ENCODE measurements around the gene LPXN.
A peak's percentile ranks its signal among the peaks of the same experiment; 100 is the strongest.

The LPXN gene

GRCh38 chr11:58527429-58527828 is 48.2 kb downstream of the LPXN start:
- in situ Hi-C loops (cut with MboI; ENCODE audit: low pct_unique_long_range_greater_than_20kb, low sequenced_read_pairs): no loop called here
- DNase-seq: no peak

- DNase-seq: peak; percentile 21
- in situ Hi-C loops (cut with MboI; ENCODE audit: low pct_unique_long_range_greater_than_20kb, low sequenced_read_pairs): no loop called here
These were observed 48.9 kb downstream of the LPXN start for GRCh38 chr11:58526721-58527120.

- in situ Hi-C loops (cut with MboI; ENCODE audit: low pct_unique_long_range_greater_than_20kb, low sequenced_read_pairs): no loop called here
- DNase-seq: peak; percentile 90
These were observed 50.5 kb downstream of the LPXN start for GRCh38 chr11:58525037-58525614.

- in situ Hi-C loops (cut with MboI; ENCODE audit: low pct_unique_long_range_greater_than_20kb, low sequenced_read_pairs): loop anchor here (25.0 kb wide), 1 partner anchor 1187 kb away; the partner anchor contains the start of genes P2RX3 and SSRP1
- peak; percentile 83 for DNase-seq
These were observed 51.2 kb downstream of the LPXN start for GRCh38 chr11:58524232-58525036.

- peak; percentile 69 for DNase-seq
- in situ Hi-C loops (cut with MboI; ENCODE audit: low pct_unique_long_range_greater_than_20kb, low sequenced_read_pairs): loop anchor here (25.0 kb wide), 1 partner anchor 1177 kb away; the partner anchor contains the start of genes P2RX3 and SSRP1
These were observed 61.8 kb downstream of the LPXN start for GRCh38 chr11:58513747-58514367.

- in situ Hi-C loops (cut with MboI; ENCODE audit: low pct_unique_long_range_greater_than_20kb, low sequenced_read_pairs): loop anchor here (25.0 kb wide), 1 partner anchor 1174 kb away; the partner anchor contains the start of genes P2RX3 and SSRP1
- DNase-seq: no peak
These were observed 64.0 kb downstream of the LPXN start for GRCh38 chr11:58511636-58512035.

GRCh38 chr11:58509748-58510147 is 65.9 kb downstream of the LPXN start:
- in situ Hi-C loops (cut with MboI; ENCODE audit: low pct_unique_long_range_greater_than_20kb, low sequenced_read_pairs): loop anchor here (25.0 kb wide), 1 partner anchor 1172 kb away; the partner anchor contains the start of genes P2RX3 and SSRP1
- no peak for DNase-seq

GRCh38 chr11:58508814-58509213 is 66.8 kb downstream of the LPXN start:
- in situ Hi-C loops (cut with MboI; ENCODE audit: low pct_unique_long_range_greater_than_20kb, low sequenced_read_pairs): loop anchor here (25.0 kb wide), 1 partner anchor 1172 kb away; the partner anchor contains the start of genes P2RX3 and SSRP1
- DNase-seq: no peak

GRCh38 chr11:58508005-58508404 is 67.7 kb downstream of the LPXN start, which contains the start of gene OR5B21:
Gene OR5B21 (minus strand): TSS chr11:58508105. CDS start chr11:58508105, 0 bp downstream.
- DNase-seq: no peak
- in situ Hi-C loops (cut with MboI; ENCODE audit: low pct_unique_long_range_greater_than_20kb, low sequenced_read_pairs): loop anchor here (25.0 kb wide), 1 partner anchor 1171 kb away; the partner anchor contains the start of genes P2RX3 and SSRP1

GRCh38 chr11:58507355-58507754 is 68.3 kb downstream of the LPXN start:
- in situ Hi-C loops (cut with MboI; ENCODE audit: low pct_unique_long_range_greater_than_20kb, low sequenced_read_pairs): loop anchor here (25.0 kb wide), 1 partner anchor 1170 kb away; the partner anchor contains the start of genes P2RX3 and SSRP1
- no peak for DNase-seq

GRCh38 chr11:58506935-58507334 is 68.7 kb downstream of the LPXN start:
- in situ Hi-C loops (cut with MboI; ENCODE audit: low pct_unique_long_range_greater_than_20kb, low sequenced_read_pairs): loop anchor here (25.0 kb wide), 1 partner anchor 1170 kb away; the partner anchor contains the start of genes P2RX3 and SSRP1
- no peak for DNase-seq

GRCh38 chr11:58505849-58506248 is 69.8 kb downstream of the LPXN start:
- in situ Hi-C loops (cut with MboI; ENCODE audit: low pct_unique_long_range_greater_than_20kb, low sequenced_read_pairs): loop anchor here (25.0 kb wide), 1 partner anchor 1169 kb away; the partner anchor contains the start of genes P2RX3 and SSRP1

GRCh38 chr11:58504232-58504631 is 71.4 kb downstream of the LPXN start:
- in situ Hi-C loops (cut with MboI; ENCODE audit: low pct_unique_long_range_greater_than_20kb, low sequenced_read_pairs): loop anchor here (25.0 kb wide), 1 partner anchor 1167 kb away; the partner anchor contains the start of genes P2RX3 and SSRP1
- DNase-seq: no peak

More at GRCh38 chr11:58505849-58506248, 69.8 kb downstream of the LPXN start:
- DNase-seq: no peak

GRCh38 chr11:58503361-58503856 is 72.2 kb downstream of the LPXN start:
- DNase-seq: no peak
- in situ Hi-C loops (cut with MboI; ENCODE audit: low pct_unique_long_range_greater_than_20kb, low sequenced_read_pairs): loop anchor here (25.0 kb wide), 1 partner anchor 1166 kb away; the partner anchor contains the start of genes P2RX3 and SSRP1

GRCh38 chr11:58502004-58502403 is 73.7 kb downstream of the LPXN start:
- in situ Hi-C loops (cut with MboI; ENCODE audit: low pct_unique_long_range_greater_than_20kb, low sequenced_read_pairs): loop anchor here (25.0 kb wide), 1 partner anchor 1165 kb away; the partner anchor contains the start of genes P2RX3 and SSRP1

GRCh38 chr11:58498464-58498863 is 77.2 kb downstream of the LPXN start:
- peak; percentile 47 for DNase-seq
- in situ Hi-C loops (cut with MboI; ENCODE audit: low pct_unique_long_range_greater_than_20kb, low sequenced_read_pairs): no loop called here

More at GRCh38 chr11:58502004-58502403, 73.7 kb downstream of the LPXN start:
- no peak for DNase-seq

GRCh38 chr11:58497951-58498350 is 77.7 kb downstream of the LPXN start:
- no peak for DNase-seq
- in situ Hi-C loops (cut with MboI; ENCODE audit: low pct_unique_long_range_greater_than_20kb, low sequenced_read_pairs): no loop called here

GRCh38 chr11:58495906-58496305 is 79.8 kb downstream of the LPXN start:
- in situ Hi-C loops (cut with MboI; ENCODE audit: low pct_unique_long_range_greater_than_20kb, low sequenced_read_pairs): no loop called here
- DNase-seq: no peak

GRCh38 chr11:58494101-58494500 is 81.6 kb downstream of the LPXN start:
- in situ Hi-C loops (cut with MboI; ENCODE audit: low pct_unique_long_range_greater_than_20kb, low sequenced_read_pairs): no loop called here
- DNase-seq: no peak

Data from KBM-7 (cell line).